H1 (cell line): ENCODE results near the gene EBF3. TPM values are rescaled to one million over a fixed set of nuclear protein-coding genes. Genes with fewer than 3 reads are reported as not detected.

Source experiments
- CTCF ChIP-seq, 3 experiments: IDR thresholded peaks; 1 replicate in 2 of 3; 2 replicates in 1 of 3; pipeline versions ENCODE4 v1.5.1 to v1.6.1; 2011; ENCODE audit warnings: low read length in 3 of 3, mild to moderate bottlenecking in 3 of 3, inconsistent platforms in 2 of 3, low read depth in 1 of 3, moderate library complexity in 1 of 3; ENCODE audit not compliant: insufficient read depth in 1 of 3; ENCODE audit errors: control extremely low read depth in 1 of 3
- JUND ChIP-seq: IDR thresholded peaks from 2 replicates; pipeline ENCODE4 v1.6.1; 2011; ENCODE audit warnings: mild to moderate bottlenecking, improper control_type of control experiment, low read length
- polyA plus RNA-seq, 7 experiments: library from polyadenylated mRNA; depleted of rRNA in 3 of 7; stranded (reverse) in 5 of 7; unstranded in 2 of 7; fragments of >200 nt in 5 of 7; fragments of 200-250 nt in 2 of 7; gene quantifications; 1 replicate in 5 of 7; 2 replicates in 1 of 7; 4 replicates in 1 of 7; pipeline versions ENCODE4 v1.2.1 to v1.2.3, GENCODE V29; 2011 to 2013; ENCODE audit warnings: missing spikeins in 2 of 7, mixed read lengths in 2 of 7
- total RNA-seq: library from RNA; stranded (reverse); fragmentation: NEBNext Ultra II Directional; extraction: Animal tissue kit (Norgen Biotek cat#: 25700); gene quantifications from 2 replicates; pipeline ENCODE4 v1.2.1, GENCODE V29; 2021

The EBF3 gene
- total and polyA plus RNA-seq, 2 of the 8 experiments (the other 6 are each of a cell fraction or from before 2014, with no cell fraction given), result 0.08 to 0.26 TPM

- TF ChIP-seq CTCF (IDR thresholded peaks at IDR 0.05; ENCODE audit: control extremely low read depth in 1 of 3, insufficient read depth in 1 of 3, low read depth in 1 of 3, low read length in 3 of 3), result no peak
- TF ChIP-seq JUND, result no peak
Measured at GRCh38 chr10:129951101-129951969, 12.7 kb downstream of the EBF3 start (continued).
